Spleen (tissue), 11 donors: ENCODE data around the gene FGFR2. TPM values are rescaled to one million over a fixed set of nuclear protein-coding genes. Genes with fewer than 3 reads are reported as not detected.

ENCODE experiments used
- DNase-seq: peaks from one replicate; pipeline ENCODE4 v3.0.0-alpha.2; 2020
- H3K27ac ChIP-seq, 8 donors: fragments of 200-600 bp; sonication (generic) in 7 of 8; 1 replicate in 4 of 8; 2 replicates in 4 of 8; pipeline versions ENCODE4 v1.5.0 to v1.8.0; 2016 to 2021; ENCODE audit warnings: inconsistent platforms in 4 of 8, mild to moderate bottlenecking in 4 of 8, moderate library complexity in 1 of 8
- H3K27me3 ChIP-seq, 7 donors: fragments of 200-600 bp; sonication (generic) in 6 of 7; replicated peaks in 1 of 7; 1 replicate in 4 of 7; 2 replicates in 3 of 7; pipeline versions ENCODE4 v1.5.0 to v1.8.0; 2016 to 2021; ENCODE audit warnings: inconsistent platforms in 3 of 7, mild to moderate bottlenecking in 1 of 7
- H3K36me3 ChIP-seq, 6 donors: fragments of 200-600 bp; sonication (generic) in 5 of 6; 1 replicate in 4 of 6; 2 replicates in 2 of 6; pipeline versions ENCODE4 v1.5.0 to v1.8.0; 2016 to 2021; ENCODE audit warnings: inconsistent platforms in 2 of 6
- H3K4me1 ChIP-seq, 6 donors: fragments of 200-600 bp; sonication (generic) in 5 of 6; 1 replicate in 3 of 6; 2 replicates in 3 of 6; pipeline versions ENCODE4 v1.5.0 to v1.8.0; 2016 to 2021; ENCODE audit warnings: inconsistent platforms in 3 of 6
- H3K4me3 ChIP-seq, 8 donors: fragments of 200-600 bp; sonication (generic) in 7 of 8; 1 replicate in 4 of 8; 2 replicates in 4 of 8; pipeline versions ENCODE4 v1.5.0 to v1.8.0; 2016 to 2021; ENCODE audit warnings: inconsistent platforms in 4 of 8, mild to moderate bottlenecking in 4 of 8, moderate library complexity in 2 of 8
- H3K9me3 ChIP-seq, 8 donors: fragments of 200-600 bp; sonication (generic) in 7 of 8; 1 replicate in 4 of 8; 2 replicates in 4 of 8; pipeline versions ENCODE4 v1.5.0 to v1.8.0; 2016 to 2021; ENCODE audit warnings: inconsistent platforms in 4 of 8
- POLR2A ChIP-seq, 3 donors: fragments of 450-650 bp; IDR thresholded peaks; one replicate each; pipeline ENCODE4 v1.5.1; 2017; ENCODE audit warnings: antibody characterized with exemption in 3 of 3, mild to moderate bottlenecking in 1 of 3
- POLR2AphosphoS5 ChIP-seq, 3 donors: sonication (generic); formaldehyde crosslinking; IDR thresholded peaks; one replicate each; pipeline ENCODE4 v1.5.1; 2017; ENCODE audit warnings: antibody characterized with exemption in 3 of 3
- WGBS, 5 donors: extraction: QIAGEN DNeasy Blood & Tissue Kit in 3 of 5; methylation state at CpG; one replicate each; pipeline versions ENCODE4 v1.1.5 to v1.1.7; 2013 to 2018; 5-methylcytosine and 5-hydroxymethylcytosine counted together
- intact Hi-C: fragments of 100-400 bp; cut with DNase I; formaldehyde crosslinking; loops from one replicate; pipeline ENCODE4 v1.15.0; 2023; ENCODE audit warnings: low total_unique reads
- polyA plus RNA-seq, 3 donors: library from polyadenylated mRNA; stranded (reverse); fragments of 200-250 nt; gene quantifications; one replicate each; pipeline ENCODE4 v1.2.1, GENCODE V29; 2013
- total RNA-seq, 7 donors: library from RNA; depleted of rRNA in 3 of 7; stranded (reverse); fragments of >200 nt in 3 of 7; fragmentation: NEBNext Ultra II Directional in 4 of 7; extraction: Animal tissue kit (Norgen Biotek cat#: 25700) in 4 of 7; gene quantifications; one replicate each; pipeline versions ENCODE4 v1.1.0 to v1.2.1, GENCODE V29; 2016 to 2021
- TF ChIP-seq, protein P1 (sequence below), 11 experiments: fragments of 200-600 bp in 7 of 11; fragments of 450-650 bp in 4 of 11; sonication (generic) in 4 of 11; IDR thresholded peaks in 8 of 11; conservative IDR thresholded peaks in 3 of 11; 1 replicate in 7 of 11; 2 replicates in 4 of 11; pipeline versions ENCODE4 v1.4.0 to v1.8.0; 2016 to 2021; ENCODE audit warnings: antibody characterized with exemption in 11 of 11, inconsistent platforms in 4 of 11, mild to moderate bottlenecking in 1 of 11
- donor health status: healthy with polysubstance abuse.
- donor health status: DM: no; HTN: no; CAD: no; lungs with moderate emphysema.
- donor health status: DM: no; HTN: no; CAD: no.
- donor health status: Bipolar disorder and iron deficiency.
- donor health status: healthy.
- donor health status: DM: no; HTN: no; CAD: no.
- donor health status: DM: yes; HTN: yes; CAD: no.

FGFR2 gene
- total and polyA plus RNA-seq, 10 donors, result 0.24 to 1.8 (median 0.91) TPM

DNA sequence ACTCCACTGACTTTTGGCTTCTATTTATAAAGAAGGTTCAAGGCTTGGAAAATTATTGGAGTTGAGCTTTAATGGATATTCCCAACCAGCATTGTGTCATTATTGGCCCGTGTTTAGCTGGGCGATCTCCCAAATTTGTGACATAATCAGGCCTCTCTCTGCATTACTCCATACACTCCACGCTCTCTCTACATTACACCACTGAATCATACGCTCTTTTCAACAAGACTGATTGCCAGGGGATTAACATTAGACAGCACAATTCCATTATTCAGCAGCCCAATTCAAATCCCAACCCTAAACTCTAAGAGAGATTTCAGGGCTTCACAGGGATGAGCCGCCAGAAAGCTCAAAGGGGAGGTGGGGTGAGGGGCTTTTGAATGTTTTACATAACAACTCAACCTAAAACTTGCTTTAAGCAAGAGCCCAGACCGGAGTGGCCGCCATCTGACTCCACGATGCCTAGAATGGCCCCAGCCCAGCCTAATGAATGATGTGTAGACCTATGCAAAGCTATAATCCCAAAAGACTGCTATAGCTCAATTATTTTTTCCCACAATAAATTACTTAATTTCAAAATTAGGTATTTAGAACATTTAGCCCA lies 61.8 kb downstream of the FGFR2 start:
- Histone ChIP-seq H3K36me3 (no peaks in the 10 kb centered on the region), H3K4me1 (no peaks in the 10 kb centered on the region), H3K27me3 (no peaks in the 10 kb centered on the region), H3K4me3 (no peak overlapping the region), H3K27ac (no peak overlapping the region), H3K9me3 (no peaks in the 10 kb centered on the region)
- TF ChIP-seq POLR2A (IDR thresholded peaks at IDR 0.05), result no peak
- TF ChIP-seq POLR2AphosphoS5 (IDR thresholded peaks at IDR 0.05), result no peak
- TF ChIP-seq, protein P1, sequence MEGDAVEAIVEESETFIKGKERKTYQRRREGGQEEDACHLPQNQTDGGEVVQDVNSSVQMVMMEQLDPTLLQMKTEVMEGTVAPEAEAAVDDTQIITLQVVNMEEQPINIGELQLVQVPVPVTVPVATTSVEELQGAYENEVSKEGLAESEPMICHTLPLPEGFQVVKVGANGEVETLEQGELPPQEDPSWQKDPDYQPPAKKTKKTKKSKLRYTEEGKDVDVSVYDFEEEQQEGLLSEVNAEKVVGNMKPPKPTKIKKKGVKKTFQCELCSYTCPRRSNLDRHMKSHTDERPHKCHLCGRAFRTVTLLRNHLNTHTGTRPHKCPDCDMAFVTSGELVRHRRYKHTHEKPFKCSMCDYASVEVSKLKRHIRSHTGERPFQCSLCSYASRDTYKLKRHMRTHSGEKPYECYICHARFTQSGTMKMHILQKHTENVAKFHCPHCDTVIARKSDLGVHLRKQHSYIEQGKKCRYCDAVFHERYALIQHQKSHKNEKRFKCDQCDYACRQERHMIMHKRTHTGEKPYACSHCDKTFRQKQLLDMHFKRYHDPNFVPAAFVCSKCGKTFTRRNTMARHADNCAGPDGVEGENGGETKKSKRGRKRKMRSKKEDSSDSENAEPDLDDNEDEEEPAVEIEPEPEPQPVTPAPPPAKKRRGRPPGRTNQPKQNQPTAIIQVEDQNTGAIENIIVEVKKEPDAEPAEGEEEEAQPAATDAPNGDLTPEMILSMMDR (IDR thresholded peaks at IDR 0.05 in 8 of 11, conservative IDR thresholded peaks at IDR 0.05 in 3 of 11), result no peak
- 83 to 91% (median 88%) methylated on average over 8 of the region's 8 CpGs for WGBS, 5 donors
- DNase-seq, result no peak
- intact Hi-C loops, result no loop called here

DNA sequence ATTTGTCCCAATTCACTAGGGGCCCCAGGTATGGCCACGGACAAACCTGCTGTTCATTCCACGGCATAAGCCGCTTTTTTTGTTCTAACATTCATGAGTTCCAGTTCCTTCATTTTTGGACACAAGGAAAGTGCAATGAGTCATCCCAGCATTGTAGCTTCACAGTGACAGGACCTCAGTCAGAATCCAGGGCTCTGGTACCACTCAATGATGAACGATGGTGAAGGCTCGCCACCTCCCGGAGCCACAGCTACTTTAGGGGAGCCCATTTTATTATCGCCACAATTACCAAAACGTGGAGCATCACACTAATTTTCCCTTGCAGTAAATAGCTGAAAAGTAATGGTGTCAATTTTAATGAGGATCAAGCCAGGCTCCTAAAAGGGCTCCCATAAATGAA lies 62.9 kb downstream of the FGFR2 start:
- Histone ChIP-seq H3K4me3 (no peak overlapping the region), H3K36me3 (no peaks in the 10 kb centered on the region), H3K27me3 (no peaks in the 10 kb centered on the region), H3K9me3 (no peaks in the 10 kb centered on the region), H3K27ac (no peak overlapping the region), H3K4me1 (no peaks in the 10 kb centered on the region)
- 89 to 94% (median 92%) methylated on average over 8 of the region's 8 CpGs for WGBS, 5 donors
- intact Hi-C loops, result no loop called here
- DNase-seq, result no peak
- TF ChIP-seq POLR2AphosphoS5 (IDR thresholded peaks at IDR 0.05), result no peak

DNA sequence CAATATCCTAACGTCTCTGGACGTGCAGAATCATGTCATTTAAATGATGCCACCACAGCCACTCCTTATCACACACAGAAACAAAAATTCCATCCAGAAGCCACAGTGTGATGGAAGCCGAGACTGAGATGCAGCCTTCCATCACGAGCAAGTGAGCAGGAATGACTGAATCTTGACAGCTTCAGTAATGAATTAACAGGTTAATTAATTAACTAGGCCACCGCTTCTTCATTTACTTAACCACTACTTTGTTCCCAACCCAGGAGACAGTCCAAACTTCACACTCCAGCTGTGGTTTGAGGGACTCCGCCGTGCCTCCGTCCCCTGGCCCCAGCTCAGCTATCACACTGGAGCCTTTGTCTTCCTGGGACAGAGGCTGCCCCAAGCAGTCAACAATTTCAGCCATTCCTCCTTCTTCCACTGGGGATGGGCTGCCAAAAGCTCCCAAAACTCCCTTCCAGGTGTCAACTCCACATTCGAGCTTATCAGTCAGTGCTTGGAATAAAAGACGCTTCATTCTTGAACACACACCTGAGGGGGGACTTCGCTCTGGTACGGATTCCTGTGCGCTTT lies 65.9 kb downstream of the FGFR2 start:
- intact Hi-C loops, result no loop called here
- Histone ChIP-seq H3K4me3 (no peak overlapping the region), H3K27me3 (no peaks in the 10 kb centered on the region), H3K27ac (no peak overlapping the region), H3K9me3 (no peaks in the 10 kb centered on the region), H3K36me3 (no peaks in the 10 kb centered on the region), H3K4me1 (no peaks in the 10 kb centered on the region)
- no peak for DNase-seq
- TF ChIP-seq POLR2A (IDR thresholded peaks at IDR 0.05), result no peak
- TF ChIP-seq, protein P1 (IDR thresholded peaks at IDR 0.05 in 8 of 11, conservative IDR thresholded peaks at IDR 0.05 in 3 of 11), result no peak
- 81 to 94% (median 85%) methylated on average over 13 of the region's 13 CpGs for WGBS, 5 donors

DNA sequence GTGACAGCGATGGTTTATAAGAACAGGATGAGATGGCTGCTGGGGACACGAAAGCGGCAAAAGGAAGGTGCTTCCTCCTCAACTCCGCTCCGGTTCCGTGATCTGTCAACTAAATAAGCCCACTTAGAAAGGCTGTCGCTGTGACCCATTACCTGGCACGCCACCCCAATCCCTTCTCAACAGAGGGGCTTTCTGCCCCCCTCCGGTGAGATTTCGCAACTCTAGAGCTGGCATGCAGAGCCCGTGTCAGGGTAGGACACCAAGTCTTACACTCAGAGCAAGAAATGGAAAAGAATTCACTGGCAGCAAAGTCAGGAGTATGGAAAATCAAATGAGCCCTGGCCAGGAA lies 66.4 kb downstream of the FGFR2 start:
- DNase-seq, result no peak
- TF ChIP-seq POLR2AphosphoS5 (IDR thresholded peaks at IDR 0.05) (no peak), POLR2A (IDR thresholded peaks at IDR 0.05) (no peak)
- TF ChIP-seq, protein P1 (IDR thresholded peaks at IDR 0.05 in 8 of 11, conservative IDR thresholded peaks at IDR 0.05 in 3 of 11), result no peak
- Histone ChIP-seq H3K4me3 (no peak overlapping the region), H3K27ac (no peak overlapping the region), H3K36me3 (no peaks in the 10 kb centered on the region), H3K27me3 (no peaks in the 10 kb centered on the region), H3K4me1 (no peaks in the 10 kb centered on the region), H3K9me3 (no peaks in the 10 kb centered on the region)
- 82 to 93% (median 86%) methylated on average over 11 of the region's 11 CpGs for WGBS, 5 donors
- intact Hi-C loops, result no loop called here
